B cell (primary cell): ENCODE measurements around the gene NCAM1. TPM values are rescaled to one million over a fixed set of nuclear protein-coding genes. Genes with fewer than 3 reads are reported as not detected.

ENCODE experiments used
- ATAC-seq: fragments of 200-7000 bp; cut with Tn5 transposase; one replicate; pipeline ENCODE4 v1.10.0; 2021; ENCODE audit warnings: low read depth, mild to moderate bottlenecking, moderate number of reproducible peaks, moderate library complexity
- CTCF ChIA-PET: fragments of 350-600 bp; sonication (Branson Sonifier 250); formaldehyde crosslinking; loops from one replicate; lab custom pipeline; 2021; ENCODE audit warnings: antibody characterized with exemption, inconsistent platforms; lab: Charles Lee
- POLR2A ChIA-PET: fragments of 350-600 bp; sonication (Branson Sonifier 250); formaldehyde crosslinking; loops from one replicate; lab custom pipeline; 2021; ENCODE audit warnings: antibody characterized with exemption; lab: Charles Lee
- DNase-seq: peaks from one replicate; pipeline ENCODE4 v3.0.0; 2013
- H2AFZ ChIP-seq: 2 replicates; pipeline ENCODE4 v1.6.1; 2012; ENCODE audit warnings: mild to moderate bottlenecking, low read depth, low read length; ENCODE audit not compliant: insufficient read depth, poor library complexity, severe bottlenecking
- H3K27ac ChIP-seq, 2 donors: 1 replicate in 1 of 2; 2 replicates in 1 of 2; pipeline ENCODE4 v1.5.1; 2012 to 2013; ENCODE audit warnings: low read length in 2 of 2, mild to moderate bottlenecking in 2 of 2, moderate library complexity in 1 of 2
- H3K27me3 ChIP-seq, 4 experiments: fragments of 200-600 bp in 1 of 4; sonication (generic) in 1 of 4; replicated peaks in 1 of 4; 1 replicate in 2 of 4; 2 replicates in 2 of 4; pipeline versions ENCODE4 v1.6.1 to v1.7.0; 2013 to 2016; ENCODE audit warnings: low read length in 3 of 4, mild to moderate bottlenecking in 2 of 4, mixed read lengths in 1 of 4, moderate library complexity in 1 of 4; ENCODE audit not compliant: insufficient read depth in 4 of 4, control insufficient read depth in 3 of 4; ENCODE audit errors: control extremely low read depth in 1 of 4
- H3K36me3 ChIP-seq, 2 experiments: replicated peaks in 1 of 2; 1 replicate in 1 of 2; 2 replicates in 1 of 2; pipeline versions ENCODE4 v1.6.1 to v1.7.1; 2013; ENCODE audit warnings: low read length in 1 of 2; ENCODE audit not compliant: insufficient read depth in 2 of 2, control insufficient read depth in 1 of 2; ENCODE audit errors: control extremely low read depth in 1 of 2, extremely low read depth in 1 of 2
- H3K4me1 ChIP-seq, 2 donors: fragments of 200-600 bp in 1 of 2; sonication (generic) in 1 of 2; 1 replicate in 1 of 2; 2 replicates in 1 of 2; pipeline versions ENCODE4 v1.5.1 to v1.6.1; 2013 to 2017; ENCODE audit warnings: low read length in 2 of 2; ENCODE audit not compliant: control insufficient read depth in 2 of 2, insufficient read depth in 2 of 2
- H3K4me2 ChIP-seq: replicated peaks from 2 replicates; pipeline ENCODE3; 2012; ENCODE audit warnings: mild to moderate bottlenecking, low read depth, low read length; ENCODE audit not compliant: poor library complexity, severe bottlenecking
- H3K4me3 ChIP-seq, 5 experiments: fragments of 200-600 bp in 1 of 5; sonication (generic) in 1 of 5; 1 replicate in 3 of 5; 2 replicates in 2 of 5; pipeline versions ENCODE4 v1.5.1 to v1.7.0; 2011 to 2016; ENCODE audit warnings: low read length in 4 of 5, mild to moderate bottlenecking in 4 of 5, low read depth in 2 of 5, control low read depth in 1 of 5, moderate library complexity in 1 of 5; ENCODE audit not compliant: insufficient read depth in 1 of 5; ENCODE audit errors: control extremely low read depth in 1 of 5, extremely low read depth in 1 of 5
- H3K79me2 ChIP-seq: fragments of 200-600 bp; sonication (generic); one replicate; pipeline ENCODE4 v1.6.0; 2016; ENCODE audit warnings: low read length; ENCODE audit not compliant: control insufficient read depth, insufficient read depth
- H3K9ac ChIP-seq: fragments of 200-600 bp; sonication (generic); 2 replicates; pipeline ENCODE4 v1.6.1; 2017; ENCODE audit warnings: mild to moderate bottlenecking, low read length, moderate library complexity
- H3K9me3 ChIP-seq, 3 donors: one replicate each; pipeline versions ENCODE4 v1.6.1 to v1.7.1; 2013; ENCODE audit warnings: low read length in 2 of 3; ENCODE audit not compliant: control insufficient read depth in 2 of 3, insufficient read depth in 1 of 3; ENCODE audit errors: control extremely low read depth in 1 of 3
- H4K20me1 ChIP-seq: 2 replicates; pipeline ENCODE4 v1.6.0; 2012; ENCODE audit warnings: mild to moderate bottlenecking, low read length; ENCODE audit not compliant: insufficient read depth, control insufficient read depth, poor library complexity, severe bottlenecking
- H3K27ac Mint-ChIP-seq: one replicate; pipeline ENCODE4 v1.8.0; 2021; ENCODE audit warnings: mixed read lengths
- H3K27me3 Mint-ChIP-seq: one replicate; pipeline ENCODE4 v1.8.0; 2021; ENCODE audit warnings: mixed read lengths
- H3K4me1 Mint-ChIP-seq: one replicate; pipeline ENCODE4 v1.8.0; 2021; ENCODE audit warnings: mixed read lengths
- H3K4me3 Mint-ChIP-seq: one replicate; pipeline ENCODE4 v1.8.0; 2021; ENCODE audit warnings: mixed read lengths
- H3K9me3 Mint-ChIP-seq: one replicate; pipeline ENCODE4 v1.8.0; 2022; ENCODE audit warnings: mixed read lengths; ENCODE audit not compliant: insufficient read depth
- CTCF ChIP-seq: fragments of 200-600 bp; IDR thresholded peaks from one replicate; pipeline ENCODE4 v1.8.0; 2022; ENCODE audit warnings: antibody characterized with exemption, mild to moderate bottlenecking
- EZH2 ChIP-seq: IDR thresholded peaks from 2 replicates; pipeline ENCODE4 v1.6.1; 2012; ENCODE audit warnings: borderline replicate concordance, low read depth, mild to moderate bottlenecking, moderate library complexity, low read length; ENCODE audit not compliant: insufficient read depth, poor library complexity, severe bottlenecking
- whole genome bisulfite sequencing: methylation state at CpG from one replicate; pipeline ENCODE4 v1.1.5; 2013; ENCODE audit warnings: missing lambda C conversion rate; ENCODE audit not compliant: insufficient coverage; 5-methylcytosine and 5-hydroxymethylcytosine counted together
- intact Hi-C: fragments of 100-400 bp; cut with micrococcal nuclease; formaldehyde crosslinking; loops from one replicate; pipeline ENCODE4 v1.10.0; 2022
- polyA plus RNA-seq: library from polyadenylated mRNA; depleted of rRNA; stranded (reverse); fragments of >200 nt; gene quantifications from 2 replicates; pipeline ENCODE4 v1.2.3, GENCODE V29; 2012
- total RNA-seq, 2 donors: library from RNA; stranded (reverse); fragments of 120-200 nt in 1 of 2; gene quantifications; 1 replicate in 1 of 2; 2 replicates in 1 of 2; pipeline versions ENCODE4 v1.2.3 to v1.2.4, GENCODE V29; 2013 to 2022

Gene NCAM1
- total and polyA plus RNA-seq, 2 donors (not counting 1 experiment from before 2014, with no cell fraction given): 0.37 TPM; not detected in 1

- WGBS: no CpG with 5 or more reads among the region's 4 CpGs
- intact Hi-C loops: no loop called here
These were observed 293.9 kb downstream of the NCAM1 start for GRCh38 chr11:113255096-113255495.

GRCh38 chr11:113255741-113256140 is 294.5 kb downstream of the NCAM1 start:
- ChIA-PET CTCF (no interaction called here), POLR2A (no interaction called here)
- H4K20me1 ChIP-seq: no peaks in the 10 kb centered on the region
- ATAC-seq: no peak
- H3K36me3 ChIP-seq: no peaks in the 10 kb centered on the region
- H3K4me3 ChIP-seq: no peak overlapping the region
- no peak overlapping the region for H3K27ac ChIP-seq
- Mint-ChIP-seq H3K4me1 (no peaks in the 10 kb centered on the region), H3K4me3 (no peak overlapping the region), H3K27ac (no peak overlapping the region), H3K27me3 (peaks cover 8% of the 10 kb centered on the region), H3K9me3 (no peaks in the 10 kb centered on the region)
- H3K79me2 ChIP-seq: no peaks in the 10 kb centered on the region
- 80% methylated on average over 1 of the region's 6 CpGs for WGBS
- intact Hi-C loops: no loop called here
- no peak overlapping the region for H3K4me2 ChIP-seq
- no peaks in the 10 kb centered on the region for H3K4me1 ChIP-seq
- peaks cover 0 to 3% (median 1%) of the 10 kb centered on the region in 4 experiments for H3K27me3 ChIP-seq
- TF ChIP-seq EZH2: no peak
- no peak for TF ChIP-seq CTCF
- no peak overlapping the region for H3K9ac ChIP-seq
- H3K9me3 ChIP-seq: no peaks in the 10 kb centered on the region
- no peak for DNase-seq
- H2AFZ ChIP-seq: no peak overlapping the region

More at GRCh38 chr11:113255096-113255495, 293.9 kb downstream of the NCAM1 start:
- Histone ChIP-seq H3K4me2 (no peak overlapping the region), H3K4me1 (no peaks in the 10 kb centered on the region), H3K27ac (no peak overlapping the region), H3K27me3 (peaks cover 0 to 3% (median 1%) of the 10 kb centered on the region in 4 experiments), H3K36me3 (no peaks in the 10 kb centered on the region), H4K20me1 (no peaks in the 10 kb centered on the region), H3K79me2 (no peaks in the 10 kb centered on the region), H3K9me3 (no peaks in the 10 kb centered on the region), H3K4me3 (no peak overlapping the region), H2AFZ (no peak overlapping the region), H3K9ac (no peak overlapping the region)
- H3K9me3 Mint-ChIP-seq: no peaks in the 10 kb centered on the region
- no peaks in the 10 kb centered on the region for H3K4me1 Mint-ChIP-seq
- no peak for ATAC-seq
- TF ChIP-seq CTCF (no peak), EZH2 (no peak)
- ChIA-PET CTCF (no interaction called here), POLR2A (no interaction called here)
- peaks cover 5% of the 10 kb centered on the region for H3K27me3 Mint-ChIP-seq
- H3K27ac Mint-ChIP-seq: no peak overlapping the region
- H3K4me3 Mint-ChIP-seq: no peak overlapping the region
- DNase-seq: no peak
